ENCODE data around the gene ITSN2. TPM values are rescaled to one million over a fixed set of nuclear protein-coding genes. Genes with fewer than 3 reads are reported as not detected.

The ITSN2 gene
- total and polyA plus RNA-seq, 12 donors = 35.1 to 108 (median 59.8) TPM

DNA sequence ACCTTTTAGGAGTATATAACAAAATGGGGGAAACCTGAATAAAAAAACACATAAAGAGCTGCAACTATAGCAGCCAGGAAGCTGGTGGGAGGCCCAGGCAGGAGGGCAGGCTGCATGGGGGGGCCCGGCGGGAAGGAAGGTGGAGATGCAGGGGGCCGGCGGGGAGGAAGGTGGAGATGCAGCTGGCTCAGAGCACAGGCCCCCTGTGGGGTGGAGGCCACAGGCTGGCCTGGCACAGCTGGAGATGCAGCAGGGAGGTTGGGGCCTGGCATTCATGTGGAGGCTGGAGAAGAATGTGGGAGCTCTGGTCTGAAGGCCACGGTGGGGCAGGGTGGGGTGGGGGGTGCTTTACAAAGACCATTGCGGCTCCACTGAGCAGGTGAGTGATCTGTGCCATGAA lies 154.1 kb downstream of the ITSN2 start:
- Histone ChIP-seq H3K9me3 (replicated peaks in 1 of 3) (no peaks in the 10 kb centered on the region), H3K36me3 (replicated peaks in 1 of 2) (peaks cover 0 to 69% of the 10 kb centered on the region in 2 donors), H3K4me3 (no peak overlapping the region), H3K27me3 (no peaks in the 10 kb centered on the region), H3K27ac (no peak overlapping the region), H3K4me1 (replicated peaks in 1 of 2) (no peaks in the 10 kb centered on the region)
- intact Hi-C loops (cut with DNase I) = no loop called here
- TF ChIP-seq POLR2A (IDR thresholded peaks at IDR 0.05) = no peak
- TF ChIP-seq, protein P1, sequence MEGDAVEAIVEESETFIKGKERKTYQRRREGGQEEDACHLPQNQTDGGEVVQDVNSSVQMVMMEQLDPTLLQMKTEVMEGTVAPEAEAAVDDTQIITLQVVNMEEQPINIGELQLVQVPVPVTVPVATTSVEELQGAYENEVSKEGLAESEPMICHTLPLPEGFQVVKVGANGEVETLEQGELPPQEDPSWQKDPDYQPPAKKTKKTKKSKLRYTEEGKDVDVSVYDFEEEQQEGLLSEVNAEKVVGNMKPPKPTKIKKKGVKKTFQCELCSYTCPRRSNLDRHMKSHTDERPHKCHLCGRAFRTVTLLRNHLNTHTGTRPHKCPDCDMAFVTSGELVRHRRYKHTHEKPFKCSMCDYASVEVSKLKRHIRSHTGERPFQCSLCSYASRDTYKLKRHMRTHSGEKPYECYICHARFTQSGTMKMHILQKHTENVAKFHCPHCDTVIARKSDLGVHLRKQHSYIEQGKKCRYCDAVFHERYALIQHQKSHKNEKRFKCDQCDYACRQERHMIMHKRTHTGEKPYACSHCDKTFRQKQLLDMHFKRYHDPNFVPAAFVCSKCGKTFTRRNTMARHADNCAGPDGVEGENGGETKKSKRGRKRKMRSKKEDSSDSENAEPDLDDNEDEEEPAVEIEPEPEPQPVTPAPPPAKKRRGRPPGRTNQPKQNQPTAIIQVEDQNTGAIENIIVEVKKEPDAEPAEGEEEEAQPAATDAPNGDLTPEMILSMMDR (IDR thresholded peaks at IDR 0.05) = no peak
- peak in 1 of 7 donors; percentile 27 for DNase-seq
- WGBS, 4 donors = 85 to 97% (median 93%) methylated on average over 6 of the region's 6 CpGs

DNA sequence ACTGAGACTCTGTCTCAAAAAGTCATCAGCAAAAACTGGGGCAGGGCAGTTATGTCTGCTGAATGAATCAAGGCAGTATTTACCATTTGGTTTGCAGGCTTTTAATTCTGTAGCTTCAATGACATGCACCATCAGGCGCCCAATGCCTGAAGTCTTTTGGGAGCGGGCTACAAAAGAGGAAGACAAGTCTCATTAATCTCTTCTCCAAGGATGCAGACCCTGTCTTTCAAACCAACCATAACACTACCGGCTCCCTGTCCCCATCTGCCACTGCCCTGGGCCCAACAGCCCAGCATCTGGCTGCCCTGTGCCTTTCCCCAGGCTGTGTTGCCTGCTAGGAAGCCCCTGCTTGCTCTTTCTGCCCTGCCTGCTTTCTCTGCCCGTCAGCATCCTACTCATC lies 155.2 kb downstream of the ITSN2 start:
- TF ChIP-seq, protein P1 (IDR thresholded peaks at IDR 0.05) = no peak
- TF ChIP-seq POLR2A (IDR thresholded peaks at IDR 0.05) = no peak
- Histone ChIP-seq H3K9me3 (replicated peaks in 1 of 3) (no peaks in the 10 kb centered on the region), H3K27ac (no peak overlapping the region), H3K36me3 (replicated peaks in 1 of 2) (peaks cover 0 to 58% of the 10 kb centered on the region in 2 donors), H3K4me1 (replicated peaks in 1 of 2) (no peaks in the 10 kb centered on the region), H3K4me3 (no peak overlapping the region), H3K27me3 (no peaks in the 10 kb centered on the region)
- 90 to 94% (median 91%) methylated on average over 4 of the region's 4 CpGs for WGBS, 4 donors
- no peak for DNase-seq
- intact Hi-C loops (cut with DNase I) = no loop called here

DNA sequence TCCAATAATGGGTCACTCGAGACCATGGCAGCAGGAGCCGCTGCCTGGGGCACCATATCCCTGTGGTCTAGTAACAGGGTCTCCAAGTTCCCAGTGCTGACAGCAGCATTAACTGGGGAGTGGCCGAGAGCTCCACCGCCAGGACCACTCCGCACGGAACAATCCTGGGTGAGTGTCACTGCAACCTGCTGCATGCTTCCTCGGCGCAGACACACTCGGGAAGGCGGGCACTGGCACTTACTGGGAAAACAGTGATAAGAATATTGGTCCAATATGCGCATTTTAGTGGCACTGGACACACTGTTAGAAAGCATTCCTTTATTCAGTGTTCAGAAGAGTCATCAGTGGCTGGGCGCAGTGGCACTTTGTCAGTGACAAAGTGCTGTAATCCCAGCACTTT lies 155.8 kb downstream of the ITSN2 start:
- DNase-seq = peak in 1 of 7 donors; percentile 39
- Histone ChIP-seq H3K4me3 (no peak overlapping the region), H3K27ac (no peak overlapping the region), H3K27me3 (no peaks in the 10 kb centered on the region), H3K9me3 (replicated peaks in 1 of 3) (no peaks in the 10 kb centered on the region), H3K4me1 (replicated peaks in 1 of 2) (no peaks in the 10 kb centered on the region), H3K36me3 (replicated peaks in 1 of 2) (peaks cover 0 to 56% of the 10 kb centered on the region in 2 donors)
- intact Hi-C loops (cut with DNase I) = no loop called here
- no peak for TF ChIP-seq POLR2A (IDR thresholded peaks at IDR 0.05)
- TF ChIP-seq, protein P1 (IDR thresholded peaks at IDR 0.05) = no peak
- 95 to 98% (median 97%) methylated on average over 9 to 12 of the region's 12 CpGs for WGBS, 4 donors

DNA sequence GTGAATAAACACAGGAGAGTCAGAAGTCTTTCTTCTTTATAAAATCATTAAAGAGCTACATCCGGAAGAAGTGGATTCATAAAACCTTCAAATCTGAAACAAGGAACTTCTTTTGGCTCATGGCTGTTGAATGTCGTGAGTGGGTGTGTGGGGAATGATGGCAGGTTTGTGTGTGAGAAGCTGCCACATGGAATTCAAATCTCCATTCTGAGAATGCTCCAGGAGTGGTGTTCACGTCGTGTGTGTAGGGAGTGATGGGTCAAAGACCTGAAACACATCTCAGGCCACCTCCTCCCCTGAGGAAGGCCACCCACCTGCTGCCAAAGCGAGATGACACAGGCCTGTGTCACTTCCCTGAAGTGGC lies 156.6 kb downstream of the ITSN2 start:
- WGBS, 4 donors = 77 to 89% (median 82%) methylated on average over 4 to 5 of the region's 5 CpGs
- no peaks in the 10 kb centered on the region for H3K27me3 ChIP-seq
- H3K9me3 ChIP-seq (replicated peaks in 1 of 3) = no peaks in the 10 kb centered on the region
- no peaks in the 10 kb centered on the region for H3K4me1 ChIP-seq (replicated peaks in 1 of 2)
- intact Hi-C loops (cut with DNase I) = no loop called here
- no peak overlapping the region for H3K4me3 ChIP-seq
- H3K36me3 ChIP-seq (replicated peaks in 1 of 2) = peaks cover 0 to 49% of the 10 kb centered on the region in 2 donors
- H3K27ac ChIP-seq = no peak overlapping the region
- DNase-seq = peak in 1 of 7 donors; percentile 27
- TF ChIP-seq, protein P1 (IDR thresholded peaks at IDR 0.05) = no peak
- TF ChIP-seq POLR2A (IDR thresholded peaks at IDR 0.05) = no peak
